GM19395 (cell line): Measurements from ENCODE around the gene TRIM46.
"Not testable (repeated sequence)": the region's sequence is repeated elsewhere in the genome, so short reads cannot be mapped to it uniquely, and the experiment has no call there.

ENCODE experiments used
- ATAC-seq: cut with Tn5 transposase; IDR thresholded peaks from one replicate; pipeline ENCODE4 v1.9.1; 2021; ENCODE audit warnings: mild to moderate bottlenecking, moderate library complexity; ENCODE audit not compliant: unreplicated experiment

TRIM46 gene

GRCh38 chr1:155202731-155203515, 29.3 kb downstream of the TRIM46 start:
- ATAC-seq: no peak

- no peak for ATAC-seq
Observed at GRCh38 chr1:155205035-155205434, 31.4 kb downstream of the TRIM46 start.

GRCh38 chr1:155205969-155206593, 32.4 kb downstream of the TRIM46 start:
- ATAC-seq: no peak

GRCh38 chr1:155206891-155207805, 33.5 kb downstream of the TRIM46 start:
- ATAC-seq: no peak

- no peak for ATAC-seq
Observed at GRCh38 chr1:155207806-155208540, 34.3 kb downstream of the TRIM46 start, which contains the start of gene THBS3. Gene THBS3 (minus strand): TSS chr1:155207897. CDS start chr1:155207876, 21 bp downstream.

- ATAC-seq: peak; percentile 84
Observed at GRCh38 chr1:155208541-155209311, 35.1 kb downstream of the TRIM46 start, which contains the start of gene MTX1. Gene MTX1 (plus strand): TSS chr1:155208695. CDS start chr1:155208805, 110 bp downstream.

GRCh38 chr1:155209312-155209721, 35.7 kb downstream of the TRIM46 start:
- ATAC-seq: no peak

- no peak for ATAC-seq
Observed at GRCh38 chr1:155210314-155211104, 36.9 kb downstream of the TRIM46 start.

GRCh38 chr1:155211381-155212050, 37.9 kb downstream of the TRIM46 start:
- not testable (repeated sequence) for ATAC-seq

- ATAC-seq: not testable (repeated sequence)
Observed at GRCh38 chr1:155212051-155212440, 38.4 kb downstream of the TRIM46 start.

- ATAC-seq: not testable (repeated sequence)
Observed at GRCh38 chr1:155214702-155215101, 41.1 kb downstream of the TRIM46 start.

- no peak for ATAC-seq
Observed at GRCh38 chr1:155218854-155219591, 45.4 kb downstream of the TRIM46 start.

- ATAC-seq: no peak
Observed at GRCh38 chr1:155219592-155220031, 46.0 kb downstream of the TRIM46 start.

- not testable (repeated sequence) for ATAC-seq
Observed at GRCh38 chr1:155220211-155220965, 46.7 kb downstream of the TRIM46 start.

- ATAC-seq: no peak
Observed at GRCh38 chr1:155223047-155223446, 49.4 kb downstream of the TRIM46 start.

GRCh38 chr1:155225404-155225759, 51.7 kb downstream of the TRIM46 start:
- not testable (repeated sequence) for ATAC-seq
